ENCODE results near the gene DUSP22. TPM values are rescaled to one million over a fixed set of nuclear protein-coding genes. Genes with fewer than 3 reads are reported as not detected.

DUSP22 gene
- total and polyA plus RNA-seq, 2 of the 8 experiments (the other 6 are each of a cell fraction or from before 2014, with no cell fraction given) = 15.5 to 32.4 TPM

DNA sequence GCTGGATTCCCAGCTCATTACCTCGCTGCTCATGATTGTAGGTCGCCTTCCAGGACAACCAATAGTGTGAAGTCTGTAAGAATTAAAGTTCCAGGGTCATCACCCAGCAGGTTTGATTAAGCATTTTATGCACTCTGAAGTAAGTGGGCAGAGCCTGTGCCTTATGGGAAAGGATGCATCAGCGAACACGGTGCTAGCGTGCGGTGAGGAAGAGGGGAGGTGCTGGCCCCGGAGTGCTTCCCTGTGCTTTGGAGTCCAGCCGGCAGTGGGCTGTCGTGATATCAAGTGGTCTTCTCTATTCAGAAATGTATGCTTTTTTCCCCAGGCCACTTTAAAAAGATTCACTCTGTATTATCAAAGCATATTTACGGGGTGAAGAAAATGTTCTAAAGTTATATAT lies 16.0 kb downstream of the DUSP22 start (continued):
- TF ChIP-seq POLR2AphosphoS5 (IDR thresholded peaks at IDR 0.05; ENCODE audit: low read depth, low read length) (no peak), RBBP5 (IDR thresholded peaks at IDR 0.05; ENCODE audit: borderline replicate concordance, low read depth, low read length) (no peak), RNF2 (IDR thresholded peaks at IDR 0.05; ENCODE audit: borderline replicate concordance, low read depth, low read length, missing control alignments, poor library complexity, severe bottlenecking) (no peak), TAF7 (optimal IDR thresholded peaks at IDR 0.05; ENCODE audit: borderline replicate concordance, low read depth, low read length) (no peak)
- TF ChIP-seq, protein P1, sequence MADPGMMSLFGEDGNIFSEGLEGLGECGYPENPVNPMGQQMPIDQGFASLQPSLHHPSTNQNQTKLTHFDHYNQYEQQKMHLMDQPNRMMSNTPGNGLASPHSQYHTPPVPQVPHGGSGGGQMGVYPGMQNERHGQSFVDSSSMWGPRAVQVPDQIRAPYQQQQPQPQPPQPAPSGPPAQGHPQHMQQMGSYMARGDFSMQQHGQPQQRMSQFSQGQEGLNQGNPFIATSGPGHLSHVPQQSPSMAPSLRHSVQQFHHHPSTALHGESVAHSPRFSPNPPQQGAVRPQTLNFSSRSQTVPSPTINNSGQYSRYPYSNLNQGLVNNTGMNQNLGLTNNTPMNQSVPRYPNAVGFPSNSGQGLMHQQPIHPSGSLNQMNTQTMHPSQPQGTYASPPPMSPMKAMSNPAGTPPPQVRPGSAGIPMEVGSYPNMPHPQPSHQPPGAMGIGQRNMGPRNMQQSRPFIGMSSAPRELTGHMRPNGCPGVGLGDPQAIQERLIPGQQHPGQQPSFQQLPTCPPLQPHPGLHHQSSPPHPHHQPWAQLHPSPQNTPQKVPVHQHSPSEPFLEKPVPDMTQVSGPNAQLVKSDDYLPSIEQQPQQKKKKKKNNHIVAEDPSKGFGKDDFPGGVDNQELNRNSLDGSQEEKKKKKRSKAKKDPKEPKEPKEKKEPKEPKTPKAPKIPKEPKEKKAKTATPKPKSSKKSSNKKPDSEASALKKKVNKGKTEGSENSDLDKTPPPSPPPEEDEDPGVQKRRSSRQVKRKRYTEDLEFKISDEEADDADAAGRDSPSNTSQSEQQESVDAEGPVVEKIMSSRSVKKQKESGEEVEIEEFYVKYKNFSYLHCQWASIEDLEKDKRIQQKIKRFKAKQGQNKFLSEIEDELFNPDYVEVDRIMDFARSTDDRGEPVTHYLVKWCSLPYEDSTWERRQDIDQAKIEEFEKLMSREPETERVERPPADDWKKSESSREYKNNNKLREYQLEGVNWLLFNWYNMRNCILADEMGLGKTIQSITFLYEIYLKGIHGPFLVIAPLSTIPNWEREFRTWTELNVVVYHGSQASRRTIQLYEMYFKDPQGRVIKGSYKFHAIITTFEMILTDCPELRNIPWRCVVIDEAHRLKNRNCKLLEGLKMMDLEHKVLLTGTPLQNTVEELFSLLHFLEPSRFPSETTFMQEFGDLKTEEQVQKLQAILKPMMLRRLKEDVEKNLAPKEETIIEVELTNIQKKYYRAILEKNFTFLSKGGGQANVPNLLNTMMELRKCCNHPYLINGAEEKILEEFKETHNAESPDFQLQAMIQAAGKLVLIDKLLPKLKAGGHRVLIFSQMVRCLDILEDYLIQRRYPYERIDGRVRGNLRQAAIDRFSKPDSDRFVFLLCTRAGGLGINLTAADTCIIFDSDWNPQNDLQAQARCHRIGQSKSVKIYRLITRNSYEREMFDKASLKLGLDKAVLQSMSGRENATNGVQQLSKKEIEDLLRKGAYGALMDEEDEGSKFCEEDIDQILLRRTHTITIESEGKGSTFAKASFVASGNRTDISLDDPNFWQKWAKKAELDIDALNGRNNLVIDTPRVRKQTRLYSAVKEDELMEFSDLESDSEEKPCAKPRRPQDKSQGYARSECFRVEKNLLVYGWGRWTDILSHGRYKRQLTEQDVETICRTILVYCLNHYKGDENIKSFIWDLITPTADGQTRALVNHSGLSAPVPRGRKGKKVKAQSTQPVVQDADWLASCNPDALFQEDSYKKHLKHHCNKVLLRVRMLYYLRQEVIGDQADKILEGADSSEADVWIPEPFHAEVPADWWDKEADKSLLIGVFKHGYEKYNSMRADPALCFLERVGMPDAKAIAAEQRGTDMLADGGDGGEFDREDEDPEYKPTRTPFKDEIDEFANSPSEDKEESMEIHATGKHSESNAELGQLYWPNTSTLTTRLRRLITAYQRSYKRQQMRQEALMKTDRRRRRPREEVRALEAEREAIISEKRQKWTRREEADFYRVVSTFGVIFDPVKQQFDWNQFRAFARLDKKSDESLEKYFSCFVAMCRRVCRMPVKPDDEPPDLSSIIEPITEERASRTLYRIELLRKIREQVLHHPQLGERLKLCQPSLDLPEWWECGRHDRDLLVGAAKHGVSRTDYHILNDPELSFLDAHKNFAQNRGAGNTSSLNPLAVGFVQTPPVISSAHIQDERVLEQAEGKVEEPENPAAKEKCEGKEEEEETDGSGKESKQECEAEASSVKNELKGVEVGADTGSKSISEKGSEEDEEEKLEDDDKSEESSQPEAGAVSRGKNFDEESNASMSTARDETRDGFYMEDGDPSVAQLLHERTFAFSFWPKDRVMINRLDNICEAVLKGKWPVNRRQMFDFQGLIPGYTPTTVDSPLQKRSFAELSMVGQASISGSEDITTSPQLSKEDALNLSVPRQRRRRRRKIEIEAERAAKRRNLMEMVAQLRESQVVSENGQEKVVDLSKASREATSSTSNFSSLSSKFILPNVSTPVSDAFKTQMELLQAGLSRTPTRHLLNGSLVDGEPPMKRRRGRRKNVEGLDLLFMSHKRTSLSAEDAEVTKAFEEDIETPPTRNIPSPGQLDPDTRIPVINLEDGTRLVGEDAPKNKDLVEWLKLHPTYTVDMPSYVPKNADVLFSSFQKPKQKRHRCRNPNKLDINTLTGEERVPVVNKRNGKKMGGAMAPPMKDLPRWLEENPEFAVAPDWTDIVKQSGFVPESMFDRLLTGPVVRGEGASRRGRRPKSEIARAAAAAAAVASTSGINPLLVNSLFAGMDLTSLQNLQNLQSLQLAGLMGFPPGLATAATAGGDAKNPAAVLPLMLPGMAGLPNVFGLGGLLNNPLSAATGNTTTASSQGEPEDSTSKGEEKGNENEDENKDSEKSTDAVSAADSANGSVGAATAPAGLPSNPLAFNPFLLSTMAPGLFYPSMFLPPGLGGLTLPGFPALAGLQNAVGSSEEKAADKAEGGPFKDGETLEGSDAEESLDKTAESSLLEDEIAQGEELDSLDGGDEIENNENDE (IDR thresholded peaks at IDR 0.05; ENCODE audit: insufficient replicate concordance, low read length) = no peak
